Right cardiac atrium (tissue), 5 donors: ENCODE data around the gene THAP2. TPM values are rescaled to one million over a fixed set of nuclear protein-coding genes. Genes with fewer than 3 reads are reported as not detected.
A peak's percentile ranks its signal among the peaks of the same experiment; 100 is the strongest.

Source experiments
- ATAC-seq, 2 donors: fragments of 200-7000 bp; cut with Tn5 transposase; one replicate each; pipeline versions ENCODE4 v1.8.0 to v1.9.1; 2020; ENCODE audit warnings: moderate library complexity in 2 of 2, mild to moderate bottlenecking in 1 of 2
- DNase-seq, 3 donors: peaks; one replicate each; pipeline ENCODE4 v3.0.0-alpha.2; 2020
- H3K27ac ChIP-seq: one replicate; pipeline ENCODE4 v1.5.1; 2013; ENCODE audit warnings: mild to moderate bottlenecking, low read length, control low read depth, moderate library complexity
- H3K27me3 ChIP-seq: one replicate; pipeline ENCODE4 v1.6.1; 2013; ENCODE audit not compliant: control insufficient read depth, insufficient read depth
- H3K4me1 ChIP-seq: one replicate; pipeline ENCODE4 v1.6.1; 2013; ENCODE audit warnings: low read length; ENCODE audit not compliant: control insufficient read depth, insufficient read depth
- H3K4me3 ChIP-seq: one replicate; pipeline ENCODE4 v1.5.1; 2013; ENCODE audit warnings: low read length, control low read depth
- H3K9me3 ChIP-seq: one replicate; pipeline ENCODE4 v1.6.1; 2013; ENCODE audit warnings: low read length; ENCODE audit not compliant: control insufficient read depth
- WGBS: extraction: QIAGEN DNeasy Blood & Tissue Kit; methylation state at CpG from one replicate; pipeline ENCODE4 v1.1.7; 2013; 5-methylcytosine and 5-hydroxymethylcytosine counted together
- intact Hi-C, 4 donors: fragments of 100-400 bp; cut with DNase I; formaldehyde crosslinking; loops; one replicate each; pipeline versions ENCODE4 v1.11.0 to v1.14.0; 2022 to 2023
- polyA plus RNA-seq: library from polyadenylated mRNA; stranded (reverse); fragments of 200-250 nt; gene quantifications from one replicate; pipeline ENCODE4 v1.2.3, GENCODE V29; 2013
- total RNA-seq, 4 donors: library from RNA; stranded (reverse); fragmentation: NEBNext Ultra II Directional; extraction: Animal tissue kit (Norgen Biotek cat#: 25700); gene quantifications; one replicate each; pipeline ENCODE4 v1.2.1, GENCODE V29; 2021
- donor health status: healthy with polysubstance abuse.
- donor health status: DM: no; HTN: yes; CAD: no.
- donor health status: DM: no; HTN: no; CAD: no.
- donor health status: DM: no; HTN: yes; CAD: no; lungs with severe emphysema.
- donor health status: DM: yes; HTN: yes; CAD: no.

Gene THAP2
- total and polyA plus RNA-seq, 5 donors = 3.8 to 8.5 (median 7.4) TPM

GRCh38 chr12:71661977-71662530 is 2.0 kb upstream of the THAP2 start:
- Histone ChIP-seq H3K27me3 (no peaks in the 10 kb centered on the region), H3K4me3 (peak overlapping the region; percentile 89), H3K4me1 (peaks cover 3% of the 10 kb centered on the region), H3K27ac (no peak overlapping the region), H3K9me3 (no peaks in the 10 kb centered on the region)
- WGBS = 3% methylated on average over 8 of the region's 8 CpGs
- ATAC-seq = no peak
- no peak for DNase-seq
- intact Hi-C loops = loop anchor here in 2 of 4 donors (10.0 kb wide), 1 partner anchor 93 kb away; the partner anchor contains the start of gene RAB21 (in 2 of the 2)

GRCh38 chr12:71662849-71663560 is 1.1 kb upstream of the THAP2 start:
- WGBS = under 1% methylated on average over 53 of the region's 53 CpGs
- peak; percentile 48 to 63 for ATAC-seq
- intact Hi-C loops = loop anchor here in 2 of 4 donors (10.0 kb wide), 1 partner anchor 92 kb away; the partner anchor contains the start of gene RAB21 (in 2 of the 2)

GRCh38 chr12:71664411-71665089 is 449 bp downstream of the THAP2 start:
- no peak for DNase-seq
- intact Hi-C loops = loop anchor here in 2 of 4 donors (10.0 kb wide), 1 partner anchor 90 kb away; the partner anchor contains the start of gene RAB21 (in 2 of the 2)
- peak overlapping the region; percentile 89 for H3K4me3 ChIP-seq
- under 1% methylated on average over 20 of the region's 20 CpGs for WGBS
- H3K27me3 ChIP-seq = no peaks in the 10 kb centered on the region
- no peaks in the 10 kb centered on the region for H3K9me3 ChIP-seq
- no peak for ATAC-seq
- H3K27ac ChIP-seq = peak overlapping the region; percentile 97
- peaks cover 3% of the 10 kb centered on the region for H3K4me1 ChIP-seq

More at GRCh38 chr12:71662849-71663560, 1.1 kb upstream of the THAP2 start:
- Histone ChIP-seq H3K9me3 (no peaks in the 10 kb centered on the region), H3K27ac (peak overlapping the region; percentile 95), H3K27me3 (no peaks in the 10 kb centered on the region), H3K4me1 (peaks cover 3% of the 10 kb centered on the region), H3K4me3 (peak overlapping the region; percentile 89)
- DNase-seq = peak; percentile 60 to 83 (median 79)

GRCh38 chr12:71665090-71665463 is 976 bp downstream of the THAP2 start:
- Histone ChIP-seq H3K4me3 (peak overlapping the region; percentile 89), H3K27ac (no peak overlapping the region), H3K4me1 (peaks cover 3% of the 10 kb centered on the region), H3K9me3 (no peaks in the 10 kb centered on the region), H3K27me3 (no peaks in the 10 kb centered on the region)
- intact Hi-C loops = loop anchor here in 2 of 4 donors (10.0 kb wide), 1 partner anchor 90 kb away; the partner anchor contains the start of gene RAB21 (in 2 of the 2)
- DNase-seq (no peak), ATAC-seq (no peak)
- WGBS = 18% methylated on average over 4 of the region's 4 CpGs

GRCh38 chr12:71666259-71666658 is 2.2 kb downstream of the THAP2 start:
- 99% methylated on average over 5 of the region's 5 CpGs for WGBS
- Histone ChIP-seq H3K27ac (no peak overlapping the region), H3K9me3 (no peaks in the 10 kb centered on the region), H3K4me1 (peaks cover 3% of the 10 kb centered on the region), H3K27me3 (no peaks in the 10 kb centered on the region), H3K4me3 (no peak overlapping the region)
- no peak for DNase-seq
- no peak for ATAC-seq
- intact Hi-C loops = loop anchor here in 2 of 4 donors (10.0 kb wide), 1 partner anchor 89 kb away; the partner anchor contains the start of gene RAB21 (in 2 of the 2)

- H3K27ac ChIP-seq = no peak overlapping the region
- H3K9me3 ChIP-seq = no peaks in the 10 kb centered on the region
- H3K4me3 ChIP-seq = no peak overlapping the region
- H3K27me3 ChIP-seq = no peaks in the 10 kb centered on the region
- no peaks in the 10 kb centered on the region for H3K4me1 ChIP-seq
- intact Hi-C loops = no loop called here
- no peak for DNase-seq
- ATAC-seq = no peak
Observed at GRCh38 chr12:71671311-71671710, 7.2 kb downstream of the THAP2 start.

- Histone ChIP-seq H3K4me1 (no peaks in the 10 kb centered on the region), H3K27ac (no peak overlapping the region), H3K27me3 (no peaks in the 10 kb centered on the region), H3K9me3 (no peaks in the 10 kb centered on the region), H3K4me3 (no peak overlapping the region)
- intact Hi-C loops = no loop called here
- no peak for DNase-seq
- peak in 1 of 2 donors; percentile 69 for ATAC-seq
- WGBS = 74% methylated on average over 1 of the region's 1 CpG
Observed at GRCh38 chr12:71671816-71672215, 7.7 kb downstream of the THAP2 start.

GRCh38 chr12:71682466-71682865 is 18.4 kb downstream of the THAP2 start:
- intact Hi-C loops = loop anchor here in 1 of 4 donors (10.0 kb wide), 1 partner anchor 72 kb away; the partner anchor contains the start of gene RAB21
- Histone ChIP-seq H3K27me3 (no peaks in the 10 kb centered on the region), H3K9me3 (no peaks in the 10 kb centered on the region), H3K4me1 (no peaks in the 10 kb centered on the region), H3K4me3 (no peak overlapping the region), H3K27ac (no peak overlapping the region)
- WGBS = 94% methylated on average over 1 of the region's 1 CpG
- ATAC-seq = no peak
- no peak for DNase-seq

GRCh38 chr12:71683633-71684032 is 19.5 kb downstream of the THAP2 start:
- Histone ChIP-seq H3K4me3 (no peak overlapping the region), H3K27ac (no peak overlapping the region), H3K27me3 (no peaks in the 10 kb centered on the region), H3K9me3 (no peaks in the 10 kb centered on the region), H3K4me1 (no peaks in the 10 kb centered on the region)
- DNase-seq (no peak), ATAC-seq (no peak)
- 90% methylated on average over 5 of the region's 5 CpGs for WGBS
- intact Hi-C loops = loop anchor here in 1 of 4 donors (10.0 kb wide), 1 partner anchor 71 kb away; the partner anchor contains the start of gene RAB21

GRCh38 chr12:71684081-71684480 is 20.0 kb downstream of the THAP2 start:
- intact Hi-C loops = loop anchor here in 1 of 4 donors (10.0 kb wide), 1 partner anchor 71 kb away; the partner anchor contains the start of gene RAB21
- no peaks in the 10 kb centered on the region for H3K9me3 ChIP-seq
- no peak overlapping the region for H3K27ac ChIP-seq
- H3K27me3 ChIP-seq = no peaks in the 10 kb centered on the region
- no peak overlapping the region for H3K4me3 ChIP-seq
- H3K4me1 ChIP-seq = no peaks in the 10 kb centered on the region
- no peak for ATAC-seq
- 70% methylated on average over 5 of the region's 5 CpGs for WGBS
- DNase-seq = no peak
